DND-41 (cell line): ENCODE results near the gene ARRB2.

Experiments used
- ATAC-seq: fragments of 200-7000 bp; cut with Tn5 transposase; 3 replicates; pipeline ENCODE4 v1.9.1; 2021; ENCODE audit warnings: low read depth; ENCODE audit not compliant: insufficient read depth
- DNase-seq: peaks from one replicate; pipeline ENCODE4 v3.0.0-alpha.2; 2020
- H2AFZ ChIP-seq: 2 replicates; pipeline ENCODE4 v1.6.0; 2012; ENCODE audit warnings: low read depth, low read length
- H3K27ac ChIP-seq: 2 replicates; pipeline ENCODE4 v1.5.1; 2012; ENCODE audit warnings: low read length, inconsistent platforms
- H3K27me3 ChIP-seq: fragments of 200-600 bp; sonication (generic); 2 replicates; pipeline ENCODE4 v1.6.0; 2012; ENCODE audit warnings: low read length, mild to moderate bottlenecking, inconsistent platforms; ENCODE audit not compliant: insufficient read depth, poor library complexity
- H3K36me3 ChIP-seq: 2 replicates; pipeline ENCODE4 v1.5.1; 2012; ENCODE audit warnings: low read length, inconsistent platforms; ENCODE audit not compliant: insufficient read depth
- H3K4me1 ChIP-seq: 2 replicates; pipeline ENCODE4 v1.5.1; 2012; ENCODE audit warnings: mild to moderate bottlenecking, low read length; ENCODE audit not compliant: insufficient read depth
- H3K4me2 ChIP-seq: 2 replicates; pipeline ENCODE4 v1.6.0; 2012; ENCODE audit warnings: mild to moderate bottlenecking, moderate library complexity, low read length, inconsistent platforms; ENCODE audit not compliant: insufficient read depth
- H3K4me3 ChIP-seq, 2 experiments: fragments of 200-600 bp in 1 of 2; shearing (Covaris generic) in 1 of 2; 2 replicates each; pipeline ENCODE4 v1.5.1; 2012 to 2016; ENCODE audit warnings: inconsistent platforms in 2 of 2, low read length in 2 of 2, mild to moderate bottlenecking in 2 of 2, low read depth in 1 of 2, moderate library complexity in 1 of 2
- H3K79me2 ChIP-seq: 2 replicates; pipeline ENCODE4 v1.6.0; 2012; ENCODE audit warnings: low read length, inconsistent platforms; ENCODE audit not compliant: insufficient read depth
- H3K9ac ChIP-seq: 2 replicates; pipeline ENCODE4 v1.6.0; 2012; ENCODE audit warnings: low read depth, mild to moderate bottlenecking, inconsistent platforms, low read length, moderate library complexity
- H3K9me3 ChIP-seq: 2 replicates; pipeline ENCODE4 v1.5.1; 2012; ENCODE audit warnings: low read length, moderate library complexity, mild to moderate bottlenecking, inconsistent platforms; ENCODE audit not compliant: insufficient read depth, severe bottlenecking
- H4K20me1 ChIP-seq: 2 replicates; pipeline ENCODE4 v1.6.0; 2012; ENCODE audit warnings: low read length; ENCODE audit not compliant: insufficient read depth
- EZH2 ChIP-seq: IDR thresholded peaks from 3 replicates; pipeline ENCODE4 v1.6.1; 2012; ENCODE audit warnings: borderline replicate concordance, low read depth, mild to moderate bottlenecking, moderate library complexity, low read length, inconsistent platforms; ENCODE audit not compliant: severe bottlenecking
- TF ChIP-seq, protein P1 (sequence below): IDR thresholded peaks from 2 replicates; pipeline ENCODE4 v1.5.1; 2012; ENCODE audit warnings: borderline replicate concordance, low read length, moderate library complexity, mild to moderate bottlenecking; ENCODE audit not compliant: poor library complexity, severe bottlenecking; ENCODE audit errors: extremely low read depth

Gene ARRB2

DNA sequence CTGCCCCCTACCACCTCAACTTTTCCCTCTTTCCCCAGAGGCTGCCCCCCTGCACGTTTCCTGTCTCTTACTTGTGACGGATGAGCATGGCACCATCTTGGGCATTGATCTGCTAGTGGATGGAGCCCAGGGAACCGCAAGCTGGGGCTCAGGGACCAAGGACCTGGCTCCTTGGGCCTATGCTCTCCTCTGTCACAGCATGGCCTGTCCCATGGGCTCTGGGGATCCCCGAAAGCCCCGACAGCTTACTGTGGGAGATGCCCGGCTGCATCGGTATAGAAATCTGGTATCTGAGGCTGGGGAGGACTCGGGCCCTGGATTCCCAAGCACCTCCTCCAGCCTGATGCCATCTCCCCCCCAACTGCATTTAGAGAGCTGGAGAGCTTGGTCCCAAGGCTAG is 31.1 kb downstream of the ARRB2 start:
- peaks cover 46% of the 10 kb centered on the region for H3K27me3 ChIP-seq
- no peak overlapping the region for H3K4me2 ChIP-seq

DNA sequence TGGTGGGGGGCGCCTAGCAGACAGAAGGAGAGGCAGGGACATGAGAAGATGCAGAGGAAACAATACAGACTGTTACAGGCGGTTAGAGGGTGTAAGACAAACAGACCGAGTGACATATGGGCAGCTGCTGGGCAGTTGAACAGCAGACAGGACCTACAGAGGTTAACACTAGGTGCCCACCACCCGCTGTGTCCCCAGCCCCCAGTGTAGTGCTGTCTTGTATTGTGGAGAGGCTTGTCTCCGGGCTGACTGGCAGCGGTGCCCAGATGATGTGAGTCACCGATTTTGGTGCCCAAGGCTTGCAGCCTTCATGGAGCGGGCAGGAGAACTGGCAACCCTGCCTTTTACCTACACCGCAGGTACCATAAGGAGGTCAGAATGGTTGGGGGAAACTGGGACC is 31.7 kb downstream of the ARRB2 start:
- Histone ChIP-seq H3K79me2 (no peaks in the 10 kb centered on the region), H3K9me3 (no peaks in the 10 kb centered on the region), H4K20me1 (peaks cover 4% of the 10 kb centered on the region; the same call in 1 of the 2 replicates), H3K36me3 (no peaks in the 10 kb centered on the region), H3K4me3 (no peak overlapping the region), H3K27me3 (peaks cover 46% of the 10 kb centered on the region), H3K27ac (no peak overlapping the region), H3K4me2 (no peak overlapping the region), H2AFZ (no peak overlapping the region), H3K9ac (no peak overlapping the region), H3K4me1 (peaks cover 7% of the 10 kb centered on the region)
- ATAC-seq = no peak
- no peak for TF ChIP-seq EZH2
- TF ChIP-seq, protein P1, sequence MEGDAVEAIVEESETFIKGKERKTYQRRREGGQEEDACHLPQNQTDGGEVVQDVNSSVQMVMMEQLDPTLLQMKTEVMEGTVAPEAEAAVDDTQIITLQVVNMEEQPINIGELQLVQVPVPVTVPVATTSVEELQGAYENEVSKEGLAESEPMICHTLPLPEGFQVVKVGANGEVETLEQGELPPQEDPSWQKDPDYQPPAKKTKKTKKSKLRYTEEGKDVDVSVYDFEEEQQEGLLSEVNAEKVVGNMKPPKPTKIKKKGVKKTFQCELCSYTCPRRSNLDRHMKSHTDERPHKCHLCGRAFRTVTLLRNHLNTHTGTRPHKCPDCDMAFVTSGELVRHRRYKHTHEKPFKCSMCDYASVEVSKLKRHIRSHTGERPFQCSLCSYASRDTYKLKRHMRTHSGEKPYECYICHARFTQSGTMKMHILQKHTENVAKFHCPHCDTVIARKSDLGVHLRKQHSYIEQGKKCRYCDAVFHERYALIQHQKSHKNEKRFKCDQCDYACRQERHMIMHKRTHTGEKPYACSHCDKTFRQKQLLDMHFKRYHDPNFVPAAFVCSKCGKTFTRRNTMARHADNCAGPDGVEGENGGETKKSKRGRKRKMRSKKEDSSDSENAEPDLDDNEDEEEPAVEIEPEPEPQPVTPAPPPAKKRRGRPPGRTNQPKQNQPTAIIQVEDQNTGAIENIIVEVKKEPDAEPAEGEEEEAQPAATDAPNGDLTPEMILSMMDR = no peak
- no peak for DNase-seq

More for the DNA sequence above, 31.1 kb downstream of the ARRB2 start:
- Histone ChIP-seq H2AFZ (no peak overlapping the region), H3K9me3 (no peaks in the 10 kb centered on the region), H3K4me3 (no peak overlapping the region), H4K20me1 (peaks cover 4% of the 10 kb centered on the region; the same call in 1 of the 2 replicates), H3K9ac (no peak overlapping the region), H3K4me1 (peaks cover 7% of the 10 kb centered on the region), H3K79me2 (no peaks in the 10 kb centered on the region), H3K27ac (no peak overlapping the region), H3K36me3 (no peaks in the 10 kb centered on the region)
- TF ChIP-seq, protein P1 = no peak
- TF ChIP-seq EZH2 = no peak
- DNase-seq (no peak), ATAC-seq (no peak)

DNA sequence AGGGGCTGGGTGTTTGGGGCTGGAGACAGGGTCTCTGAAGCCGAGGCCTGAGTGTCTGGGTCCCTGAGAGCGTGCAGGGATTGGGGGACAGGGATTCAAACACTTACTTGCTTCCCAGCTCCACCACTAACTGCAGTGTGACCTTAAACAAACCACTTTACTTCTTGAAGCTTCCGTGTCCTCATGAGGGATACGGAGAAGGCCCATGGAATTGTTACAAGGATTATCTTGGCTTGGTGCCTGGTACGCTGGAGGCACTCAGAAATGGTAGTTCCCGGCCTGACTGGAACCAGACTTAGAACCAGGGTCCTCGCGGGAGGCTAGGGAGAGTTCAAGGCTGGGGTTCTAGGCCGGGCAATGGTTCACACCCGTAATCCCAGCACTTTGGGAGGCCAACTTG is 32.2 kb downstream of the ARRB2 start:
- H3K9ac ChIP-seq = no peak overlapping the region
- DNase-seq (no peak), ATAC-seq (no peak)
- peaks cover 4% of the 10 kb centered on the region; the same call in 1 of the 2 replicates for H4K20me1 ChIP-seq
- no peak overlapping the region for H3K4me3 ChIP-seq
- H3K27ac ChIP-seq = no peak overlapping the region
- H3K9me3 ChIP-seq = no peaks in the 10 kb centered on the region
- H3K27me3 ChIP-seq = peaks cover 46% of the 10 kb centered on the region
- peaks cover 7% of the 10 kb centered on the region for H3K4me1 ChIP-seq
- no peak for TF ChIP-seq EZH2
- TF ChIP-seq, protein P1 = no peak
- H3K36me3 ChIP-seq = no peaks in the 10 kb centered on the region
- no peaks in the 10 kb centered on the region for H3K79me2 ChIP-seq
- H3K4me2 ChIP-seq = no peak overlapping the region
- no peak overlapping the region for H2AFZ ChIP-seq

DNA sequence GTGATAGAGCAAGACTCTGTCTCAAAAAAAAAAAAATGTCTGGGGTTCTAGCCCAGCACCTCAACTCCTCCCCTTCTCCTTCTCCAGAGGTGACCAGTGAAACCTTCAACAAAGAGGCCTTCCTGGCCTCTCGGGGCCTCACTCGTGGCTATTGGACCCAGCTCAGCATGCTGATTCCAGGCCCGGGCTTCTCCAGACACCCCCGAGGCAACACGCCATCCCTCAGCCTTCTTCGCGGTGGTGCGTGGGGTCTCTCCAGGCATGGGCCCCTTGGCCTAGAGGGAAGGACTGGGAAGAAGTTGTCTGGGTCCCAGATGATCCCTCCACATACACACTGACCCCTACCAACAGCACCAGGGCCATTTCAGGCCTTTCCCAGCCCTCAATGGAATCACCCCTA is 32.8 kb downstream of the ARRB2 start:
- Histone ChIP-seq H3K79me2 (no peaks in the 10 kb centered on the region), H3K4me1 (peaks cover 7% of the 10 kb centered on the region), H3K27me3 (peaks cover 43% of the 10 kb centered on the region)

More for the DNA sequence above, 32.8 kb downstream of the ARRB2 start:
- H3K27ac ChIP-seq = no peak overlapping the region
- H3K4me3 ChIP-seq = no peak overlapping the region
- H4K20me1 ChIP-seq = peaks cover 4% of the 10 kb centered on the region; the same call in 1 of the 2 replicates
- H3K36me3 ChIP-seq = no peaks in the 10 kb centered on the region
- no peak for ATAC-seq
- no peak overlapping the region for H3K9ac ChIP-seq
- TF ChIP-seq, protein P1 = no peak
- no peak for TF ChIP-seq EZH2
- H2AFZ ChIP-seq = no peak overlapping the region
- no peak for DNase-seq
- H3K9me3 ChIP-seq = no peaks in the 10 kb centered on the region
- H3K4me2 ChIP-seq = no peak overlapping the region
